ENCODE results near the gene SCIN.
"Not testable (repeated sequence)": the region's sequence is repeated elsewhere in the genome, so short reads cannot be mapped to it uniquely, and the experiment has no call there.

Gene SCIN

GRCh38 chr7:12570534-12571461 lies at the start of gene SCIN:
Gene SCIN (plus strand): TSS chr7:12570720. CDS start chr7:12570787, 67 bp downstream.
- Histone ChIP-seq H3K27me3 (peaks cover 47% of the 10 kb centered on the region), H3K9me3 (no peaks in the 10 kb centered on the region), H3K36me3 (no peaks in the 10 kb centered on the region), H3K4me3 (ENCODE audit: low read depth in 1 of 2, low read length in 1 of 2) (peak within 1 kb of the TSS; percentile 15 to 41), H3K4me1 (ENCODE audit: control insufficient read depth in 1 of 2, insufficient read depth in 1 of 2, low read depth in 1 of 2, low read length in 1 of 2) (peaks cover 13 to 14% of the 10 kb centered on the region in 2 experiments), H3K27ac (no peak within 1 kb of the TSS)
- TF ChIP-seq CTCF (IDR thresholded peaks at IDR 0.05), result no peak

GRCh38 chr7:12524794-12525386 lies 45.6 kb upstream of the SCIN start:
- Histone ChIP-seq H3K27me3 (no peaks in the 10 kb centered on the region), H3K9me3 (no peaks in the 10 kb centered on the region), H3K4me3 (ENCODE audit: low read depth in 1 of 2, low read length in 1 of 2) (no peak overlapping the region), H3K4me1 (ENCODE audit: control insufficient read depth in 1 of 2, insufficient read depth in 1 of 2, low read depth in 1 of 2, low read length in 1 of 2) (no peaks in the 10 kb centered on the region), H3K27ac (no peak overlapping the region), H3K36me3 (no peaks in the 10 kb centered on the region)
- TF ChIP-seq CTCF (IDR thresholded peaks at IDR 0.05), result no peak

GRCh38 chr7:12526693-12527092 lies 43.8 kb upstream of the SCIN start:
- H3K4me3 ChIP-seq (ENCODE audit: low read depth in 1 of 2, low read length in 1 of 2); H3K9me3 ChIP-seq; H3K36me3 ChIP-seq; H3K27ac ChIP-seq; H3K27me3 ChIP-seq; H3K4me1 ChIP-seq (ENCODE audit: control insufficient read depth in 1 of 2, insufficient read depth in 1 of 2, low read depth in 1 of 2, low read length in 1 of 2): not testable (repeated sequence)

GRCh38 chr7:12527670-12528069 lies 42.9 kb upstream of the SCIN start:
- H3K4me3 ChIP-seq (ENCODE audit: low read depth in 1 of 2, low read length in 1 of 2); H3K9me3 ChIP-seq; H3K27me3 ChIP-seq; H3K36me3 ChIP-seq; H3K4me1 ChIP-seq (ENCODE audit: control insufficient read depth in 1 of 2, insufficient read depth in 1 of 2, low read depth in 1 of 2, low read length in 1 of 2); H3K27ac ChIP-seq: not testable (repeated sequence)

- H3K36me3 ChIP-seq, result no peaks in the 10 kb centered on the region
- no peaks in the 10 kb centered on the region for H3K4me1 ChIP-seq (ENCODE audit: control insufficient read depth in 1 of 2, insufficient read depth in 1 of 2, low read depth in 1 of 2, low read length in 1 of 2)
- no peaks in the 10 kb centered on the region for H3K9me3 ChIP-seq
- H3K4me3 ChIP-seq (ENCODE audit: low read depth in 1 of 2, low read length in 1 of 2), result no peak overlapping the region
- no peak overlapping the region for H3K27ac ChIP-seq
- no peaks in the 10 kb centered on the region for H3K27me3 ChIP-seq
- no peak for TF ChIP-seq CTCF (IDR thresholded peaks at IDR 0.05)
These were observed 40.4 kb upstream of the SCIN start for GRCh38 chr7:12529971-12530710.

- no peaks in the 10 kb centered on the region for H3K9me3 ChIP-seq
- H3K4me1 ChIP-seq (ENCODE audit: control insufficient read depth in 1 of 2, insufficient read depth in 1 of 2, low read depth in 1 of 2, low read length in 1 of 2), result no peaks in the 10 kb centered on the region
- no peaks in the 10 kb centered on the region for H3K36me3 ChIP-seq
- no peak for TF ChIP-seq CTCF (IDR thresholded peaks at IDR 0.05)
- H3K27ac ChIP-seq, result no peak overlapping the region
- H3K4me3 ChIP-seq (ENCODE audit: low read depth in 1 of 2, low read length in 1 of 2), result no peak overlapping the region
- H3K27me3 ChIP-seq, result no peaks in the 10 kb centered on the region
These were observed 38.7 kb upstream of the SCIN start for GRCh38 chr7:12531784-12532183.

Measured in neutrophil (primary cell).